GM12878 (cell line): ENCODE results near the gene RPL12. TPM values are rescaled to one million over a fixed set of nuclear protein-coding genes. Genes with fewer than 3 reads are reported as not detected.

Experiments used
- ATAC-seq: fragments of 200-7000 bp; cut with Tn5 transposase; 3 replicates; pipeline ENCODE4 v1.9.1; 2020; ENCODE audit warnings: mild to moderate bottlenecking, moderate library complexity
- BruUV-seq: library from RNA; stranded (reverse); fragments of 400-500 nt; replicated peaks from 2 replicates; lab custom pipeline; 2021; lab: Mats Ljungman, UMichigan
- CTCF ChIA-PET: fragments of 300-600 bp; sonication (Branson Sonifier 250); formaldehyde crosslinking; extraction: SDS; loops from one replicate; lab custom pipeline; 2021; ENCODE audit warnings: inconsistent platforms; lab: Yijun Ruan, JAX
- POLR2A ChIA-PET: fragments of 350-600 bp; formaldehyde crosslinking; extraction: SDS; loops from one replicate; lab custom pipeline; 2021; ENCODE audit warnings: inconsistent platforms; lab: Charles Lee
- RAD21 ChIA-PET: fragments of 300-600 bp; sonication (Branson Sonifier 250); formaldehyde crosslinking; loops from one replicate; lab custom pipeline; 2023; ENCODE audit warnings: antibody characterized with exemption; ENCODE audit not compliant: unreplicated experiment; lab: Charles Lee
- SMC1A ChIA-PET: fragments of 300-600 bp; sonication (Branson Sonifier 250); formaldehyde crosslinking; loops from one replicate; lab custom pipeline; 2023; ENCODE audit not compliant: unreplicated experiment, uncharacterized antibody; lab: Charles Lee
- DNase-seq: peaks from one replicate; pipeline ENCODE4 v3.0.0-alpha.2; 2011; ENCODE audit warnings: low read depth, low spot score
- FAIRE-seq: peaks from 3 replicates; lab custom pipeline; 2011; peaks lifted over from hg19 to GRCh38; lab: Jason Lieb, UNC
- H2AFZ ChIP-seq: 2 replicates; pipeline ENCODE4 v1.6.0; 2011; ENCODE audit warnings: low read depth, low read length, control low read depth; ENCODE audit not compliant: control insufficient read depth
- H3K27ac ChIP-seq: 2 replicates; pipeline ENCODE4 v1.5.1; 2011; ENCODE audit warnings: control low read depth; ENCODE audit not compliant: control insufficient read depth, insufficient read depth
- H3K27me3 ChIP-seq, 2 experiments: replicated peaks in 1 of 2; 2 replicates each; pipeline versions ENCODE4 v1.6.0 to v1.6.1; 2011; ENCODE audit warnings: low read length in 1 of 2; ENCODE audit not compliant: control insufficient read depth in 2 of 2, insufficient read depth in 2 of 2
- H3K36me3 ChIP-seq, 2 experiments: 2 replicates each; pipeline ENCODE4 v1.5.1; 2011; ENCODE audit warnings: low read length in 1 of 2; ENCODE audit not compliant: control insufficient read depth in 2 of 2, insufficient read depth in 2 of 2
- H3K4me1 ChIP-seq: 2 replicates; pipeline ENCODE4 v1.6.1; 2011; ENCODE audit warnings: mild to moderate bottlenecking, low read length, moderate library complexity, mixed read lengths; ENCODE audit not compliant: control insufficient read depth, insufficient read depth
- H3K4me2 ChIP-seq: 2 replicates; pipeline ENCODE4 v1.6.0; 2011; ENCODE audit warnings: control low read depth; ENCODE audit not compliant: control insufficient read depth, insufficient read depth
- H3K4me3 ChIP-seq: fragments of 200-600 bp; sonication (generic); 2 replicates; pipeline ENCODE4 v1.5.1; 2016
- H3K79me2 ChIP-seq: 2 replicates; pipeline ENCODE4 v1.6.0; 2011; ENCODE audit warnings: low read length; ENCODE audit not compliant: control insufficient read depth, insufficient read depth
- H3K9ac ChIP-seq: 2 replicates; pipeline ENCODE4 v1.8.0; 2011; ENCODE audit warnings: low read length, control low read depth, mixed read lengths; ENCODE audit not compliant: control insufficient read depth, insufficient read depth
- H3K9me3 ChIP-seq: replicated peaks from 3 replicates; pipeline ENCODE4 v1.5.1; 2011; ENCODE audit warnings: mild to moderate bottlenecking, low read length; ENCODE audit not compliant: control insufficient read depth, insufficient read depth
- H4K20me1 ChIP-seq: 2 replicates; pipeline ENCODE4 v1.6.0; 2011; ENCODE audit not compliant: control insufficient read depth, insufficient read depth
- CBFB ChIP-seq: IDR thresholded peaks from 2 replicates; pipeline ENCODE4 v1.6.1; 2016; ENCODE audit warnings: antibody characterized with exemption, low read depth
- CBX3 ChIP-seq: fragments of 200-600 bp; sonication (generic); IDR thresholded peaks from 2 replicates; pipeline ENCODE4 v1.6.1; 2016; ENCODE audit warnings: low read depth, borderline replicate concordance
- FOS ChIP-seq: IDR thresholded peaks from 3 replicates; pipeline ENCODE4 v1.6.1; 2011; ENCODE audit warnings: borderline replicate concordance; ENCODE audit not compliant: insufficient read length; ENCODE audit errors: extremely low read depth
- KAT2A ChIP-seq: conservative IDR thresholded peaks from 2 replicates; pipeline ENCODE4 v1.6.1; 2011; ENCODE audit warnings: low read depth, low read length; ENCODE audit not compliant: control insufficient read depth
- SIX5 ChIP-seq: IDR thresholded peaks from 2 replicates; pipeline ENCODE4 v1.6.1; 2011; ENCODE audit warnings: mild to moderate bottlenecking, low read depth, low read length, moderate library complexity; ENCODE audit not compliant: severe bottlenecking
- ZBED1 ChIP-seq: IDR thresholded peaks from 2 replicates; pipeline ENCODE4 v1.6.1; 2016; ENCODE audit warnings: borderline replicate concordance
- ZNF207 ChIP-seq: fragments of 450-650 bp; IDR thresholded peaks from 2 replicates; pipeline ENCODE4 v1.6.1; 2014; ENCODE audit warnings: antibody characterized with exemption, mild to moderate bottlenecking, borderline replicate concordance
- WGBS: methylation state at CpG from one replicate; pipeline ENCODE4 v1.1.6; 2016; ENCODE audit warnings: low lambda C conversion rate; ENCODE audit not compliant: insufficient replicate concordance, insufficient coverage; ENCODE audit errors: missing lambda C conversion rate; 5-methylcytosine and 5-hydroxymethylcytosine counted together
- in situ Hi-C: fragments of 300-500 bp; cut with MboI; formaldehyde crosslinking; loops from 9 replicates; pipeline ENCODE4 v1.14.3; 2018; ENCODE audit warnings: mixed read lengths
- intact Hi-C: fragments of 100-400 bp; cut with micrococcal nuclease; formaldehyde crosslinking; loops from one replicate; pipeline ENCODE4 v1.14.2; 2022; ENCODE audit not compliant: unreplicated experiment
- polyA plus RNA-seq, 11 experiments: library from polyadenylated mRNA; depleted of rRNA in 4 of 11; unstranded in 6 of 11; stranded (reverse) in 5 of 11; fragments of >200 nt; fragmentation: Nextera tagmentation in 4 of 11; fragmentation: Illumina TruSeq in 1 of 11; extraction: Ambion mirVana in 4 of 11; extraction: Trizol in 1 of 11; gene quantifications; 1 replicate in 1 of 11; 2 replicates in 10 of 11; pipeline versions ENCODE4 v1.2.1 to v1.2.3, GENCODE V29; 2011 to 2016; ENCODE audit warnings: inconsistent platforms in 2 of 11, missing spikeins in 2 of 11, low read depth in 1 of 11
- total RNA-seq, 4 experiments: library from RNA; depleted of rRNA in 3 of 4; stranded (reverse); fragments of >200 nt in 3 of 4; fragmentation: Illumina TruSeq in 1 of 4; extraction: Trizol in 1 of 4; gene quantifications; 2 replicates each; pipeline versions ENCODE4 v1.2.1 to v1.2.3, GENCODE V29; 2013 to 2021
- TF ChIP-seq, protein P1 (sequence below): IDR thresholded peaks from 2 replicates; pipeline ENCODE4 v1.6.1; 2011; ENCODE audit warnings: mild to moderate bottlenecking, low read depth, low read length, moderate library complexity; ENCODE audit not compliant: insufficient replicate concordance
- TF ChIP-seq, protein P2 (sequence below): fragments of 450-650 bp; conservative IDR thresholded peaks from 2 replicates; pipeline ENCODE4 v1.6.1; 2017; ENCODE audit warnings: mild to moderate bottlenecking, moderate library complexity
- TF ChIP-seq, protein P3 (sequence below): IDR thresholded peaks from 2 replicates; pipeline ENCODE4 v1.6.1; 2012; ENCODE audit warnings: mild to moderate bottlenecking, low read depth, low read length

Gene RPL12
- total and polyA plus RNA-seq, 10 of the 15 experiments (the other 5 are each of a cell fraction or from before 2014, with no cell fraction given): 961 to 5,544 (median 2,858) TPM

DNA sequence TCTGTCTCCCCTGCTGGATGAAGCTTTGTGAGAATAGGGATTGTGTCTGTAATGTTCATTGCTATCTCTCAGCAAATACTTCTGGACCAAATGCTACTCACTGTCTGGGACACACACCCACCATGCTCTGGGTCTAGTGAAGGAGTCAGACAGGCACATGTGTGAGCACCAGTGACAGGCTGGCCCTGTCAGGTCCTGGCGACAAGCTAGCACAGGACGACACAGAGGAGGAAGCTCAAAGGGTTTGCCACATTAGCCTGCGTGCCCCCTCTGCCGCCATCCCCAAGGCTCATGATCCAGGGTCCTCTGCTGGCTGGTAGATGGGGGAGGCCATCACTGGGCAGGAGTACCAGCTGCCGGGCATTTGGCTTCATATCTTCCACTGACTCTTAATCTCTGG lies 23.4 kb upstream of the RPL12 start:
- ChIA-PET RAD21 (no interaction called here), CTCF (no interaction called here), SMC1A (no interaction called here), POLR2A (no interaction called here)
- no peak overlapping the region for H3K27ac ChIP-seq
- H3K9ac ChIP-seq: no peak overlapping the region
- no peaks in the 10 kb centered on the region for H3K9me3 ChIP-seq
- H3K27me3 ChIP-seq: no peaks in the 10 kb centered on the region
- H3K79me2 ChIP-seq: no peaks in the 10 kb centered on the region
- H4K20me1 ChIP-seq: no peaks in the 10 kb centered on the region
- no peak overlapping the region for H3K4me2 ChIP-seq
- FAIRE-seq: no peak
- 98% methylated on average over 5 of the region's 5 CpGs for WGBS
- peaks cover 0 to 5% of the 10 kb centered on the region in 2 experiments; a peak in 2 of 4 replicates for H3K36me3 ChIP-seq
- intact Hi-C loops (no loop called here), in situ Hi-C loops (no loop called here)
- no peak for ATAC-seq
- no TSS peak for BruUV-seq
- DNase-seq: no peak
- H3K4me3 ChIP-seq: no peak overlapping the region
- H3K4me1 ChIP-seq: no peaks in the 10 kb centered on the region
- H2AFZ ChIP-seq: no peak overlapping the region
- TF ChIP-seq, protein P1, sequence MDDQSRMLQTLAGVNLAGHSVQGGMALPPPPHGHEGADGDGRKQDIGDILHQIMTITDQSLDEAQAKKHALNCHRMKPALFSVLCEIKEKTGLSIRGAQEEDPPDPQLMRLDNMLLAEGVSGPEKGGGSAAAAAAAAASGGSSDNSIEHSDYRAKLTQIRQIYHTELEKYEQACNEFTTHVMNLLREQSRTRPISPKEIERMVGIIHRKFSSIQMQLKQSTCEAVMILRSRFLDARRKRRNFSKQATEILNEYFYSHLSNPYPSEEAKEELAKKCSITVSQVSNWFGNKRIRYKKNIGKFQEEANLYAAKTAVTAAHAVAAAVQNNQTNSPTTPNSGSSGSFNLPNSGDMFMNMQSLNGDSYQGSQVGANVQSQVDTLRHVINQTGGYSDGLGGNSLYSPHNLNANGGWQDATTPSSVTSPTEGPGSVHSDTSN: no peak
- TF ChIP-seq CBFB (no peak), FOS (no peak), ZBED1 (no peak), ZNF207 (no peak)

DNA sequence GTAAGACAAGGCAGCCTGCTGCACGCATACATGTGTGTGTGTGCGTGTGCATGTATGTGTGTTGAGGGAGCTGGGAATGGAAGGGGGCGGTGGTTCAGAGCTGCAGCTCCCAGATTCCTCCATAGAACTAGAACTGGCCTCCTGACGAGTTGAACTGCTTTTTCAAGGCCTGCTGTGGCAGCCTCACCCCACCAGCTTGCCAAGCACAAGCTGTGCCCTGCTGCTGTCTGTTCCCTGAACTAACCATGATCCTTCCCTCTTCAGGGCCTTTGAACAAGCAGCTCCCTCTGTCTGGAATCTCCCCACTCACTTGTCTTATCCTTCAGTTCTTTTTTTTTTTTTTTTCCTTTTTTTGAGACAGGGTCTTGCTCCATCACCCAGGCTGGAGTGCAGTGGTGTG lies 22.7 kb upstream of the RPL12 start:
- FAIRE-seq (no peak), ATAC-seq (no peak), DNase-seq (no peak)
- BruUV-seq: no TSS peak
- intact Hi-C loops: no loop called here
- no peak overlapping the region for H3K4me3 ChIP-seq
- SMC1A ChIA-PET: no interaction called here
- no peaks in the 10 kb centered on the region for H3K27me3 ChIP-seq
- no peak overlapping the region for H3K27ac ChIP-seq
- no peak overlapping the region for H3K9ac ChIP-seq
- H3K9me3 ChIP-seq: no peaks in the 10 kb centered on the region
- no peak overlapping the region for H3K4me2 ChIP-seq
- H3K79me2 ChIP-seq: no peaks in the 10 kb centered on the region
- peaks cover 0 to 8% of the 10 kb centered on the region in 2 experiments; a peak in 2 of 4 replicates for H3K36me3 ChIP-seq
- RAD21 ChIA-PET: no interaction called here
- no peak overlapping the region for H2AFZ ChIP-seq
- in situ Hi-C loops: no loop called here
- POLR2A ChIA-PET: no interaction called here
- CTCF ChIA-PET: no interaction called here
- no peaks in the 10 kb centered on the region for H3K4me1 ChIP-seq
- H4K20me1 ChIP-seq: no peaks in the 10 kb centered on the region
- WGBS: 84% methylated on average over 4 of the region's 4 CpGs
- no peak for TF ChIP-seq CBX3
- no peak for TF ChIP-seq KAT2A
- no peak for TF ChIP-seq SIX5
- TF ChIP-seq, protein P2, sequence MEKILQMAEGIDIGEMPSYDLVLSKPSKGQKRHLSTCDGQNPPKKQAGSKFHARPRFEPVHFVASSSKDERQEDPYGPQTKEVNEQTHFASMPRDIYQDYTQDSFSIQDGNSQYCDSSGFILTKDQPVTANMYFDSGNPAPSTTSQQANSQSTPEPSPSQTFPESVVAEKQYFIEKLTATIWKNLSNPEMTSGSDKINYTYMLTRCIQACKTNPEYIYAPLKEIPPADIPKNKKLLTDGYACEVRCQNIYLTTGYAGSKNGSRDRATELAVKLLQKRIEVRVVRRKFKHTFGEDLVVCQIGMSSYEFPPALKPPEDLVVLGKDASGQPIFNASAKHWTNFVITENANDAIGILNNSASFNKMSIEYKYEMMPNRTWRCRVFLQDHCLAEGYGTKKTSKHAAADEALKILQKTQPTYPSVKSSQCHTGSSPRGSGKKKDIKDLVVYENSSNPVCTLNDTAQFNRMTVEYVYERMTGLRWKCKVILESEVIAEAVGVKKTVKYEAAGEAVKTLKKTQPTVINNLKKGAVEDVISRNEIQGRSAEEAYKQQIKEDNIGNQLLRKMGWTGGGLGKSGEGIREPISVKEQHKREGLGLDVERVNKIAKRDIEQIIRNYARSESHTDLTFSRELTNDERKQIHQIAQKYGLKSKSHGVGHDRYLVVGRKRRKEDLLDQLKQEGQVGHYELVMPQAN: no peak
- TF ChIP-seq, protein P3, sequence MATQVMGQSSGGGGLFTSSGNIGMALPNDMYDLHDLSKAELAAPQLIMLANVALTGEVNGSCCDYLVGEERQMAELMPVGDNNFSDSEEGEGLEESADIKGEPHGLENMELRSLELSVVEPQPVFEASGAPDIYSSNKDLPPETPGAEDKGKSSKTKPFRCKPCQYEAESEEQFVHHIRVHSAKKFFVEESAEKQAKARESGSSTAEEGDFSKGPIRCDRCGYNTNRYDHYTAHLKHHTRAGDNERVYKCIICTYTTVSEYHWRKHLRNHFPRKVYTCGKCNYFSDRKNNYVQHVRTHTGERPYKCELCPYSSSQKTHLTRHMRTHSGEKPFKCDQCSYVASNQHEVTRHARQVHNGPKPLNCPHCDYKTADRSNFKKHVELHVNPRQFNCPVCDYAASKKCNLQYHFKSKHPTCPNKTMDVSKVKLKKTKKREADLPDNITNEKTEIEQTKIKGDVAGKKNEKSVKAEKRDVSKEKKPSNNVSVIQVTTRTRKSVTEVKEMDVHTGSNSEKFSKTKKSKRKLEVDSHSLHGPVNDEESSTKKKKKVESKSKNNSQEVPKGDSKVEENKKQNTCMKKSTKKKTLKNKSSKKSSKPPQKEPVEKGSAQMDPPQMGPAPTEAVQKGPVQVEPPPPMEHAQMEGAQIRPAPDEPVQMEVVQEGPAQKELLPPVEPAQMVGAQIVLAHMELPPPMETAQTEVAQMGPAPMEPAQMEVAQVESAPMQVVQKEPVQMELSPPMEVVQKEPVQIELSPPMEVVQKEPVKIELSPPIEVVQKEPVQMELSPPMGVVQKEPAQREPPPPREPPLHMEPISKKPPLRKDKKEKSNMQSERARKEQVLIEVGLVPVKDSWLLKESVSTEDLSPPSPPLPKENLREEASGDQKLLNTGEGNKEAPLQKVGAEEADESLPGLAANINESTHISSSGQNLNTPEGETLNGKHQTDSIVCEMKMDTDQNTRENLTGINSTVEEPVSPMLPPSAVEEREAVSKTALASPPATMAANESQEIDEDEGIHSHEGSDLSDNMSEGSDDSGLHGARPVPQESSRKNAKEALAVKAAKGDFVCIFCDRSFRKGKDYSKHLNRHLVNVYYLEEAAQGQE: no peak
